Left renal cortex interstitium (tissue), 4 donors: ENCODE results near the gene DOCK3. TPM values are rescaled to one million over a fixed set of nuclear protein-coding genes. Genes with fewer than 3 reads are reported as not detected.
"Not testable (repeated sequence)": the region's sequence is repeated elsewhere in the genome, so short reads cannot be mapped to it uniquely, and the experiment has no call there.

ENCODE experiments used
- DNase-seq, 4 donors: peaks; one replicate each; pipeline ENCODE4 v3.0.0-alpha.2; 2013; ENCODE audit warnings: low read depth in 4 of 4, low spot score in 2 of 4, missing footprints in 1 of 4
- polyA plus RNA-seq, 4 donors: library from polyadenylated mRNA; unstranded; fragments of 120-200 nt; gene quantifications; one replicate each; pipeline ENCODE4 v1.2.1, GENCODE V29; 2013; ENCODE audit not compliant: insufficient read length in 4 of 4

DOCK3 gene
- polyA plus RNA-seq, 4 donors: 0.78 to 2.2 (median 1.7) TPM

GRCh38 chr3:50649451-50649931, 25.2 kb upstream of the DOCK3 start:
- no peak for DNase-seq

GRCh38 chr3:50650018-50650417, 24.7 kb upstream of the DOCK3 start:
- no peak for DNase-seq

- DNase-seq: no peak
Observed at GRCh38 chr3:50651445-50651844, 23.3 kb upstream of the DOCK3 start.

DNA sequence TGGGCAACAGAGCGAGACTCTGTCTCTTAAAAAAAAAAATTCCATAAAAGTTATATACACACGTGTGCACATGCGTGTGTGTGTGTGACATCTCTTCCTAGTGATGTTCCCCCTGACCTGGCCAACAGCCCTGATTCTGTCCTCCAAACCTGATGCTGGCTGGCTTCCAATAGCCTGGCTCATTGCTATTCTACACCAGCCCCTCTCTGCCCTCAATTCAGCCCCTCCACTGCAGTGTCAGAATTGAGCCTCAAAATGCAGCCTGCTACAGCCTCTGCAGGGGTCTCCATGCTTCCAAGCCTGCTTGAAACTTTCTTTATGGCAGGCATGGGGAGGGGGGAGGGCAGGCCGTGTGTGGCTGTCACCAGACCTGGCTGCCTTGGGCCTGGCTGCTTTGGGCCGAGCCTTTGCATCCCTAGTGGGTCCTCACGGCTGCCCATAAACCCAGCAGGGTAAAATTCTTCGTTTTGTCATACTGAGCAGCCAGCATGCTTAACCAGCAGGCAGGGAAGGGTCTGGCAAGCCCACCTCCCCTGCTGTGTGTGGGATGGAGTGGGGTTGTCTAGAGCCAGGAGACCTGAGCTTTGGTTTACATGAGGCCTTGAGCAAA, 22.7 kb upstream of the DOCK3 start:
- DNase-seq: no peak

GRCh38 chr3:50652709-50653108, 22.0 kb upstream of the DOCK3 start:
- no peak for DNase-seq

GRCh38 chr3:50653937-50654595, 20.7 kb upstream of the DOCK3 start:
- no peak for DNase-seq

GRCh38 chr3:50655009-50655830, 19.5 kb upstream of the DOCK3 start:
- no peak for DNase-seq

GRCh38 chr3:50656417-50657195, 18.1 kb upstream of the DOCK3 start:
- no peak for DNase-seq

DNA sequence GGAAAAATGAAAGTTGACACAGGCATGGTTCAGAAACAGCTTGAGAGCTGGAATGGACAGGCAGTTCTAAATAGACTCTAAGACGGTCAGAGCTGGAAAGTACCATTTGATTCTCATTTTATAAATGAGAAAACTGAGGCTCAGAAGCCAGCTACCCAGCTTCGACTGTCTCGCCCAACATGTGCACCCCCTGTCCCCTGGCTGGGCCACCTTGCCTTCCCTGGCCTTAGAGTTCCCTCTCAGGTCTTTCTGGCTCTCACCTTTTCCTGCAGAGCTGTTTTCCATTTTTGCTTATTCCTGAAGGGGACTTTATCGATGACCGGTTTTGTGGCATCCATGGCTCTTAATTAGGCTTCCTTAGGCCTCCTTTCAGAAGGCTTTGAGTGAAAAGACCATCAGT, 17.3 kb upstream of the DOCK3 start:
- no peak for DNase-seq

GRCh38 chr3:50657816-50658215, 16.9 kb upstream of the DOCK3 start:
- no peak for DNase-seq

DNA sequence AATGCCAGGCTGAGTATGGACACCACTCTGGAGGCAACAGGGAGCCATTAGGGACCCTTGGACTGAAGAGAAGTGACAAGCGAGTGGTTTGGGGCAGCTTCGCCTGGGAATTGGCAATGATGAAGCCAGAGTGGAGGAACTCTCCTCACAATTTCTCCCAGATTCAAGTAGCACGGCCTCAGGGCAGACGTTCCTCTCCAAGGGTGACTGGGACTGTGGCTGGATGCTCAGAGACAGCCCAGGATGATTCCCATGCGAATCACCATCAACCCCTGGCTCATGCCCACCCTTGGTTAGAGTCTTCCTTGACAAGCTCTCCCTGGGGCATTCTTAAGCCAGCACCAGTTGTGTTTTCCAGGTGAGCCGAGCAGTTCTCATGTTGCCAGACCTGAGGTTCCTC, 16.3 kb upstream of the DOCK3 start:
- DNase-seq: no peak

DNA sequence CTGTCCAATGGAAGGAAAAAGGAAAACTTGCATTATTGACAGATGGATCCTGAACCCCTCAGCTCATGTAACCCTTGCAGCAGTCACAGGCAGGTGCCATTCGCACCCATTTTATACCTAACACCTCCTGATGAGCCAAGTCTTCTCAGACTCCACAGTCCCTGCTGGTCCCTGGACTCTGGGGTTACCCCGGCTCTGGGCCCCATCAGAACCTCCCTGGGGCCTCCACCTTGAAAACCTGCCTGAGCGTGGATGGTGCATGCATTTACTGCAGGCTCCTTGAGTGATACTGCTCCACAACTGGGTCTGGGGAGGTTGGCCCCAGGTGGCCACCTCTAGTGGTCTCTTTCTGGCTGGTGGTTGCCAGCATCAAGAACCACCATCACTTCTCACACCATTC, 15.9 kb upstream of the DOCK3 start:
- DNase-seq: no peak

DNA sequence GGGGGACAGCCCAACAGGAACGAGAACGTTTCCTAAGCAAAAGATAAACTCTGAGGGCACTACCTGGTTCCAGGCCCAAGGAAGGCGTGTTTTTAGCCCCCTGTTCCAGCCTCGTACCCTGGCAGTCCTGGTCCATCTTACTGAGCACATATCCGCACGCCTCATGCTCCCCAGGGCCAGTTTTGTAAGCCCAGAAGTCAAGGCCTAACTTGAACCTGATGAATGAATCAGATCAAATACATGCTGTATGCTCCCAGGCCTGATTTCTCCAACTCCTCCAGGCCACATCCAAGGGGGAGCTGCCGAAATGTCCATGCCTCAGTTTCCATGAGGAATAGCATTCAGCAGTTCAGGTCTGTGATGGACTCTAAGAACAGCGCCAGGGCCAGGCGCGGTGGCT, 14.3 kb upstream of the DOCK3 start:
- no peak for DNase-seq

GRCh38 chr3:50661321-50661837, 13.3 kb upstream of the DOCK3 start:
- DNase-seq: no peak

- DNase-seq: no peak
Observed at GRCh38 chr3:50662408-50662807, 12.3 kb upstream of the DOCK3 start.

- no peak for DNase-seq
Observed at GRCh38 chr3:50665081-50665840, 9.5 kb upstream of the DOCK3 start.

DNA sequence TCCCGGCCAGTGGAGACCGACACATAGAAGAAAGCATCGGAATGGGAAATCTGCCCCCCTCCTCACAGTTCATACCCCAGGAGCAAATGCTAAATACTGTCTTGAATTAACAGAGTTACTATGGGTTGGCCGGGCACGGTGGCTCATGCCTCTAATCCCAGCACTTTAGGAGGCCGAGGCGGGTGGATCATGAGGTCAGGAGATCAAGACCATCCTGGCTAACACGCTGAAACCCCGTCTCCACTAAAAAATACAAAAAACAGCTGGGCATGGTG, 8.9 kb upstream of the DOCK3 start:
- not testable (repeated sequence) for DNase-seq

GRCh38 chr3:50666837-50667236, 7.9 kb upstream of the DOCK3 start:
- no peak for DNase-seq

- DNase-seq: no peak
Observed at GRCh38 chr3:50671331-50671730, 3.4 kb upstream of the DOCK3 start.

DNA sequence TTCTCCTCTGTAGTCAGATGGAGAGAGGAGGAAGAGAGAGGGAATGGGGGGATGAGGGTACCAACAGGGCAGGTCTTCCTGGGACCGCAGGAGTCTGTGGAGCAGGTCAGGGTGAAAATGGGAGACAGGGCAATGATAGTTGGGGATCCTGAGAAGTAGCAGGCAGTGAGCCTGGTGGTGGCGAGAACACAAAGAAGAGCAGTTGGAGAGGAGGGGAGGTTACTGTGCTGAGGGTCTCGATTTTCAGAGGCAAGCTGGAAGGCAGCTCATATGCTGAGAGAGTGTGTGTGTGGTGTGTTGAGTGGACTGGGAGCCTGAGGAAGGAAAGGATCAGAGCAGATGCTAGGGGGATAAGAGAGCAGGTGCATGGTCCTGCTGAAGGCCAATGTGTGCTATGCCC, 2.1 kb upstream of the DOCK3 start:
- DNase-seq: no peak
